MCF 10A (cell line): Measurements from ENCODE around the gene INSR. TPM values are rescaled to one million over a fixed set of nuclear protein-coding genes. Genes with fewer than 3 reads are reported as not detected.

Source experiments
- BruUV-seq: library from RNA; stranded (reverse); fragments of 400-500 nt; replicated peaks from 2 replicates; lab custom pipeline; 2021; lab: Mats Ljungman, UMichigan
- CTCF ChIA-PET: fragments of 300-600 bp; sonication (Branson Sonifier 250); formaldehyde crosslinking; extraction: SDS; loops from one replicate; lab custom pipeline; 2021; ENCODE audit warnings: antibody characterized with exemption, inconsistent platforms; lab: Yijun Ruan, JAX
- POLR2A ChIA-PET: fragments of 300-600, 350-650 bp; sonication (Branson Sonifier 250); formaldehyde crosslinking; extraction: SDS; loops from one replicate; lab custom pipeline; 2020; ENCODE audit warnings: antibody characterized with exemption, inconsistent platforms; lab: Yijun Ruan, JAX
- DNase-seq: peaks from one replicate; pipeline ENCODE4 v3.0.0-alpha.2; 2018; ENCODE audit not compliant: unreplicated experiment
- H3K27ac Mint-ChIP-seq: one replicate; pipeline ENCODE4 v1.8.0; 2022; ENCODE audit warnings: mild to moderate bottlenecking, low read depth, mixed read lengths; ENCODE audit not compliant: unreplicated experiment
- H3K27me3 Mint-ChIP-seq: one replicate; pipeline ENCODE4 v1.8.0; 2022; ENCODE audit warnings: mixed read lengths; ENCODE audit not compliant: insufficient read depth, unreplicated experiment
- H3K36me3 Mint-ChIP-seq: one replicate; pipeline ENCODE4 v1.8.0; 2022; ENCODE audit warnings: mild to moderate bottlenecking, moderate library complexity, mixed read lengths; ENCODE audit not compliant: insufficient read depth, unreplicated experiment
- H3K4me1 Mint-ChIP-seq: one replicate; pipeline ENCODE4 v1.8.0; 2022; ENCODE audit warnings: mixed read lengths; ENCODE audit not compliant: insufficient read depth, unreplicated experiment
- H3K4me3 Mint-ChIP-seq: one replicate; pipeline ENCODE4 v1.8.0; 2022; ENCODE audit warnings: mild to moderate bottlenecking, moderate library complexity, mixed read lengths; ENCODE audit not compliant: unreplicated experiment
- H3K9me3 Mint-ChIP-seq: one replicate; pipeline ENCODE4 v1.8.0; 2022; ENCODE audit warnings: mixed read lengths; ENCODE audit not compliant: unreplicated experiment
- CTCF ChIP-seq: fragments of 200-600 bp; IDR thresholded peaks from one replicate; pipeline ENCODE4 v1.8.0; 2022; ENCODE audit warnings: antibody characterized with exemption, mild to moderate bottlenecking; ENCODE audit not compliant: unreplicated experiment
- intact Hi-C: fragments of 100-400 bp; cut with micrococcal nuclease; formaldehyde crosslinking; loops from 2 replicates; pipeline ENCODE4 v1.14.1; 2022
- total RNA-seq: library from RNA; stranded (reverse); gene quantifications from 2 replicates; pipeline ENCODE4 v1.2.3, GENCODE V29; 2022

INSR gene
- total RNA-seq, 1 experiment from 2014 or later, result 8.8 TPM

- CTCF ChIA-PET, result no interaction called here
- BruUV-seq, result no TSS peak
- Mint-ChIP-seq H3K27me3 (no peaks in the 10 kb centered on the region), H3K36me3 (peaks cover 8% of the 10 kb centered on the region), H3K4me1 (no peaks in the 10 kb centered on the region), H3K4me3 (no peak overlapping the region), H3K9me3 (no peaks in the 10 kb centered on the region), H3K27ac (no peak overlapping the region)
- no peak for TF ChIP-seq CTCF
- DNase-seq, result no peak
- intact Hi-C loops, result no loop called here
- POLR2A ChIA-PET, result no interaction called here
Measured at GRCh38 chr19:7251494-7251893, 42.7 kb downstream of the INSR start.

GRCh38 chr19:7250951-7251350, 43.3 kb downstream of the INSR start:
- CTCF ChIA-PET, result no interaction called here
- DNase-seq, result no peak
- BruUV-seq, result no TSS peak
- Mint-ChIP-seq H3K27me3 (no peaks in the 10 kb centered on the region), H3K4me3 (no peak overlapping the region), H3K4me1 (no peaks in the 10 kb centered on the region), H3K9me3 (no peaks in the 10 kb centered on the region), H3K27ac (no peak overlapping the region), H3K36me3 (peaks cover 6% of the 10 kb centered on the region)
- TF ChIP-seq CTCF, result no peak
- intact Hi-C loops, result no loop called here
- POLR2A ChIA-PET, result no interaction called here

- no peak for DNase-seq
- intact Hi-C loops, result no loop called here
- no TSS peak for BruUV-seq
- H3K27ac Mint-ChIP-seq, result no peak overlapping the region
- H3K4me1 Mint-ChIP-seq, result no peaks in the 10 kb centered on the region
- H3K36me3 Mint-ChIP-seq, result peaks cover 6% of the 10 kb centered on the region
- ChIA-PET CTCF (no interaction called here), POLR2A (no interaction called here)
- no peaks in the 10 kb centered on the region for H3K9me3 Mint-ChIP-seq
- H3K4me3 Mint-ChIP-seq, result no peak overlapping the region
- TF ChIP-seq CTCF, result no peak
- no peaks in the 10 kb centered on the region for H3K27me3 Mint-ChIP-seq
Measured at GRCh38 chr19:7250057-7250596, 44.1 kb downstream of the INSR start.

GRCh38 chr19:7247155-7247554, 47.1 kb downstream of the INSR start:
- CTCF ChIA-PET, result interaction anchor here (0.6 kb wide), 1 partner anchor 1453 kb away, joined by 3 read pairs; no protein-coding TSS in a partner anchor
- TF ChIP-seq CTCF, result no peak
- Mint-ChIP-seq H3K4me1 (peaks cover 10% of the 10 kb centered on the region), H3K27me3 (no peaks in the 10 kb centered on the region), H3K27ac (no peak overlapping the region), H3K36me3 (peaks cover 6% of the 10 kb centered on the region), H3K9me3 (no peaks in the 10 kb centered on the region), H3K4me3 (no peak overlapping the region)
- DNase-seq, result no peak
- BruUV-seq, result no TSS peak
- POLR2A ChIA-PET, result interaction anchor here (1.2 kb wide), 1 partner anchor 47 kb away, joined by 3 read pairs; the partner anchor contains the start of gene INSR
- intact Hi-C loops, result no loop called here
